Islet of Langerhans (tissue), 1 donor: ENCODE results near the gene PRR33.

Source experiments
- FAIRE-seq: peaks from one replicate; lab custom pipeline; 2011; peaks lifted over from hg19 to GRCh38; lab: Jason Lieb, UNC

The PRR33 gene

GRCh38 chr11:1847006-1847735 lies 44.5 kb downstream of the PRR33 start:
- FAIRE-seq = no peak

- FAIRE-seq = no peak
Measured at GRCh38 chr11:1846453-1846932, 45.2 kb downstream of the PRR33 start.

- FAIRE-seq = no peak
Measured at GRCh38 chr11:1845561-1846452, 45.9 kb downstream of the PRR33 start.

GRCh38 chr11:1845095-1845429 lies 46.6 kb downstream of the PRR33 start:
- FAIRE-seq = no peak

GRCh38 chr11:1844221-1845094 lies 47.2 kb downstream of the PRR33 start:
- no peak for FAIRE-seq

- no peak for FAIRE-seq
Measured at GRCh38 chr11:1843796-1844195, 47.9 kb downstream of the PRR33 start.

GRCh38 chr11:1843098-1843473 lies 48.6 kb downstream of the PRR33 start:
- FAIRE-seq = no peak

- no peak for FAIRE-seq
Measured at GRCh38 chr11:1842149-1843097, 49.3 kb downstream of the PRR33 start.

GRCh38 chr11:1841511-1842148 lies 50.1 kb downstream of the PRR33 start:
- FAIRE-seq = no peak

- no peak for FAIRE-seq
Measured at GRCh38 chr11:1840780-1841480, 50.8 kb downstream of the PRR33 start.

- no peak for FAIRE-seq
Measured at GRCh38 chr11:1839924-1840779, 51.5 kb downstream of the PRR33 start.

GRCh38 chr11:1839204-1839923 lies 52.3 kb downstream of the PRR33 start:
- FAIRE-seq = no peak

- FAIRE-seq = no peak
Measured at GRCh38 chr11:1838426-1839144, 53.1 kb downstream of the PRR33 start, which contains the start of gene TNNI2. TNNI2 (plus strand) TSS chr11:1838981; CDS start chr11:1839697, 716 bp downstream.
